HG02588 (cell line): ENCODE measurements around the gene RIPK4.

Experiments
- ATAC-seq: cut with Tn5 transposase; IDR thresholded peaks from one replicate; pipeline ENCODE4 v1.9.1; 2021; ENCODE audit warnings: mild to moderate bottlenecking, moderate library complexity; ENCODE audit not compliant: unreplicated experiment

Gene RIPK4

DNA sequence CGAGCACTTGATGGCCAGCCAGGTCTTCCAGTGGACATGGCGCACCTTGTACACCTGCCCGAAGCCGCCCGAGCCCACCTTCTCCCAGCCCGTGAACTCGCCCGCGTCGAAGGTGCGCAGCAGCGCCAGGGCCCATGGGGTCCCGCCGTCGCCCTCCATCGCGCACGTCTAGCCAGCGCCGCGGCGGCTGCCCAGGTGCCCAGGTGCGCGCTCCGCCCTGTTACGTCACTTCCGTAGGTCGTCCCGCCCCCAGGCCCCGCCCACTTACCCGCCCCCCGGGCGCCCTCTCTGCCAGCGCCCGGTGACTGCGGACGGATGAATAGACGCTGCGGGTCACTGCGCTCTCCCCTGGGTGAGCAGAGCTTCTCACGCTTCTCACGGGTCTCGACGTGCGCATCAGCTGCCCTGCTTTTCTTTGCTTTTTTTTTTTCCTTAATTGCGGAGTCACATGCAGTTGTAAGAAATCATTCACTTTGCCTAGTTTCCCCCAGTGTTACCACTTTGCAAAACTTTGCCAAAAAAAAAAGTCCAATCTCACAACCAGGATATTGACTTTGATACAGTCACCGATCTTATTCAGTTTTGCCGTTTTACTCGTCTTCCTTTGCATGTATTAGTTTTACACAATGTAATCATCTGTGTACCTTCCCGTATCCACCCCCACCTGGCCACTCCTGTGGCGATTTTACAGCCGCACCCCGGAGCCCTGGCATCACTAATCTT, at the start of gene RIPK4:
RIPK4 (minus strand) TSS at position 170 of the 723 bp plus-strand sequence; CDS start at position 159, 11 bp downstream.
- ATAC-seq, result peak; percentile 58

DNA sequence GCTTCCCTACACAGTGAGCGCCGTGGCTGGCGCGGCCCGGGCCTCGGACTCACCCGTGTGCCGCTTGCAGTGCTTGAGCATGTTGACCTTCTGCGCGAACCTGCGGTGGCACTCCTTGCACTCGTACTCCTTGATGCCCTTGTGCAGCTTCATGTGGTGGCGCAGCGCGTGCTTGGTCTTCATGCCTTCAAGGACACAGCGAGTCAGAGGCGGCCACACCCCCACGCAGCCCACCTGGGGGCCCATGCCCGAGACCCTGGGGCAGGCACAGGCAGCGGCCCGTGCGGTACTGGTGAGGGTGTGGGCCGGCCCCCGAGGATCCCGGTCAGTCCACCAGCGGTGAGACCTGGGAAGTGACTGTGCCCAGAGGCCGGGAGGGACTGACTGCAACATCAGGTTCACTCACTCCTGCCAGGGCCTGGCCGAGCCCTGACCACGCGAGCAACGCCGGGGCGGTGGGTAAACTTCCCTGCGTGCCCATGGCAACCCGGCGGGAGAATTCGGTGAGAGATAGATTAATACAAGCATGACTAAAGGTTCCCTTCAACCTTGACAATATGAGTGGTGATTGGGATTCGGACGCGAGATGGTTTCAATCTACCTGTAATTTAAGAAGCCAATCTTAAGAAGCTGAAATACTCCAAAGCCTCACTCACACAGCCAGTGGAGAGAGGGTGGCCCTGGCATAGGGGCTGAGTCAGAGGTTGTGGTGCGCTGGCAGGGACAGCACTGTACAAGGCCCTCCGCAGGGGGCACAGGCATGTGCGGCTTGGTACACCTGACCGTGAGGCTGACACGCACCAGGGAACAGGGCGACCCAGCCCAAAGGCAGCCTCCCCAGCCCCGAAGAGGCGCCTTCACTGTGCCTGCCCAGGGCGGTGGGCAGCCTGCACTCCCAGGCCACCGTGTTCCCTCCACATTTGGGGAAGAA, 49.1 kb upstream of the RIPK4 start:
- ATAC-seq, result no peak

DNA sequence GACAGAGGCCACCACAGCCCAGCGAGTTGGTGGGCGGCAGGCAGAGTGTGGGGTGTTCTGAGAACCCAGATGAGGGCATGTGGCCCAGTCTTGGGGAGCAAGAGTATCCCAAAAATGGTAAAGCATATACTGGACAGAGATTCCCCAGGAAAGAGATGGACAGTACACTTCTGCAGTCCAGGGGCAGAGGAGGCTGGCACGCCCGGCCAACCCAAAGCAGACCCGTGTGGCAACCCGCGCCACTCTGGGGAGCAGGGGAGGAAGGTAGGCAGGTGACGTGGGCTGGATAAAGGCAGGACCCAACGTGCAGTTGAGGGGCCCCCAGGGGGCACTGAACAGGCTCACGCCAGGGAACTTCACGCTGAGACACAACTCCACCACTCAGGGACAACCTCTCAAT, 46.4 kb upstream of the RIPK4 start:
- ATAC-seq, result no peak

DNA sequence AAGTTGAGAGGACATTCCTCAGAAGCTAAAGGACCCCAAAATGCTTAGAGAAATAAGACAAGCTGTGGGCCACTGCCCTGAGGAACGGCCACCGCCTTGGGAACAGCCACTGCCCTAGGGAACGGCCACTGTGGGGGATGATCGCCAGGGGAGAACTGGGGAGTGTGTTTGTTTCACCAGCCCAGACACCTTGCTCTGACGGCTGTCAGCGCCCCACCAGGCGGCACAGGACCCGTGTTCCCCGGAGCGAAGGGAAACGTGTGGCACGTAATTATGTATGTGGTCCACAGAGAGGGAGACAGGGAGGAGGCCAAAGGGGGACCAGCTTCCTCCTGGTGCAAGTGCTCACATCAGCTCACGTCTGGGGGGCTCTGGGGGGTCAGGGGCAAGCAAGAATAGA, 45.8 kb upstream of the RIPK4 start:
- no peak for ATAC-seq

DNA sequence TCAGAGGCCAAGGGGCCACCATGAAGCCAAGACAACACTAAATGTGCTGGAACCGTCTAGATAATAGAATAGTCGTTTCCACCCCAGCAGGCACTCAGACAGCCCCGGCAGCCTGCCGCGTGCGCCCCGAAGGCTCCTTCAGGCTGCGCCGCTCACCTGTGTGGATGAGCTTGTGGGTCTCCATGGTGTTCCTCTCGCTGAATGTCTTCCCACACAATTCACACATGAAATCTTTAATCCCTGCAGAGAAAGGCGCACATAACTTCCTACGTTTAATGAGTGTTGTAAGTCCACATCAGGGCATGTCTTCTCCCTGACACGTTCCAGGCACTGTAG, 43.7 kb upstream of the RIPK4 start:
- ATAC-seq, result no peak

GRCh38 chr21:41809891-41810596, 43.2 kb upstream of the RIPK4 start:
- ATAC-seq, result no peak

- ATAC-seq, result no peak
Measured at GRCh38 chr21:41808846-41809245, 42.0 kb upstream of the RIPK4 start.

- ATAC-seq, result no peak
Measured at GRCh38 chr21:41808094-41808493, 41.2 kb upstream of the RIPK4 start.

DNA sequence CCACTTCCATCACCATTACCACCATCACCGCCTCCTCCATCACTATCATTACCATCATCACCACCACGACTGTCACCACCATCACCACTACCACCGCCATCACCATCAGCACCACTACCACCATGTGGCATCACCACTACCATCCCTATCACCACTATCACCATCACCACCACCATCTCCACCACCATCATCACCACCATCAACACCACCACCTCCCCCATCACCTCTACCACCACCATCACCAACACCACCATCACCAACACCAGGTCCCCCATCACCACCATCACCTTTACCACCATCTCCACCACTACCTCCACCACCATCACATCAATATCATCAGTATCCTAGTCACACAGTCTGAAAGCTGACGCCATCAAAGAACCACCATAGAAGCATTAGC, 39.9 kb upstream of the RIPK4 start:
- ATAC-seq, result no peak

- no peak for ATAC-seq
Measured at GRCh38 chr21:41805643-41806042, 38.8 kb upstream of the RIPK4 start.

GRCh38 chr21:41805038-41805437, 38.2 kb upstream of the RIPK4 start:
- ATAC-seq, result no peak

DNA sequence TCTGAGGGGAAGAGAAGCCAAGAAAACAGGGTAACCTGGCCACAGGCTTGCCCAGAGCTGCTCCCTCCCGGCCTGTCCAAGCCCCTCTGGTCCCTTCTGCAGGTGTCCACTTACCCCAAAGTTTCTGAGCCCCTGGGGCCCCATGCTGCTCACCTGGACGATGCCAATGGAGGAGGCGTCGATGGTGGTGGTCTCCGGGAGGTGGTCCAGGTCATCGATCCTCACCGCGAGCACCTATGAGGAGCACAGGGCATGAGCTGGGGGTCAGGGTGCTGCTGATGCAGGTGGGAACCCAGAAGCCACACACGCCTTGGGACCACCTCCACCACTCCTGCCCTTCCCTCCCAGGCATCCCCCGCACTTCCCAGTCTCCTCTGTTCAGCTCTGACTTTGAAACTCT, 37.5 kb upstream of the RIPK4 start:
- no peak for ATAC-seq

DNA sequence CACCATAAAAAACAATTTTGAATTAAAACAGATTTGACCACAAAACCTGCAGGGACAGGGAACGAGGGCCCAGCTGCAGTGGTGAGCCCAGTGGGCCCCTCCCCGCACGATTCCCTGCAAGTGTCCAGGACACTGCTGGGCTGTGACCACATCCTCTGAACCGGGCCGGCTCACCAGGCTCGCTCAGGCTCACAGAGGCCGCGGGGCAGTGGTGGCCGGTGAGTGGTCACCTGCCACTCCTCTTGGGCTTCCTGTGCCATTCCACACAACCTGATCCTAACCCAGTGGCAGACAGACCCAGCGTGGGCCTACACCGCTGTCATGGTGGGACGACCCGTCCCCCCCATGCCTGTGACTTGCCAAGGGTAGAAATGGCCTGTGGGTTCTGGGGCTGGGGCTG, 36.5 kb upstream of the RIPK4 start:
- no peak for ATAC-seq

DNA sequence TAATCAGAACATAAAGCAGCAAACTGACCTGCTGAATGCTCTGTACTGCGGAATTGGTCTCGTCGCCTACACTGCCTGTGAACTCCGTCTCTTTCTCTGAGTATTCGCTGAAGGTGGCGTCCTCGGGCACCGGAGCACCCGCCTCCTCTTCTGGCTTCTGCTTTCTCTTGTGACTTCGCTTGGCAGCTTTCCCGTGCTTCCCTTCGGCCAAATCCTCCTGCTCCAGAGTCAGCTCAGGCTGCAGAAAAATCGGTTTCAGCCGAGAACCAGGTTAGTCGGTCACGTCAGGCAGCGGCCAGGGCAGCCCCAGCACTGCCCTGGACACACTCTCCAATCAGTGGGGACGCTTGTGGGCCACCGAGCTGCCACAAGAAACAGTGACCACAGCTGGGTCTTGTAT, 35.8 kb upstream of the RIPK4 start:
- no peak for ATAC-seq

DNA sequence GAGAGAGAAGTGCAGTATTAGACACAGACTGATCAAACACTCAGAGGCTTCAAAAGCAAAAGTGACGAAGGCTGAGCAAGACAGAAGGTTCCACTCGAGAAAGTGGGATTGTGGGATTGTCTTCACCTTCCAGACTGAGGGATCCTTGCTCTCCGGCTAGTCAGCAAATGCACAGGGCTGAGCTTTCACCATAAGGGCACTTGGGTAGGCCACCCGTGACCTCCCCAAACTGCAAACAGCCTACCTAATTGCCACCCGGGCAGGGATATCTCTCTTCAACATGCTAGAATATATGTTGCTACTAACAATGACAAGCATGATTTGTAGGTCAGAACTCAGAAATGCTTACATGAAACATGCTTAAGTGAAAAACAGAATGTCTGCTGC, 35.3 kb upstream of the RIPK4 start:
- no peak for ATAC-seq

DNA sequence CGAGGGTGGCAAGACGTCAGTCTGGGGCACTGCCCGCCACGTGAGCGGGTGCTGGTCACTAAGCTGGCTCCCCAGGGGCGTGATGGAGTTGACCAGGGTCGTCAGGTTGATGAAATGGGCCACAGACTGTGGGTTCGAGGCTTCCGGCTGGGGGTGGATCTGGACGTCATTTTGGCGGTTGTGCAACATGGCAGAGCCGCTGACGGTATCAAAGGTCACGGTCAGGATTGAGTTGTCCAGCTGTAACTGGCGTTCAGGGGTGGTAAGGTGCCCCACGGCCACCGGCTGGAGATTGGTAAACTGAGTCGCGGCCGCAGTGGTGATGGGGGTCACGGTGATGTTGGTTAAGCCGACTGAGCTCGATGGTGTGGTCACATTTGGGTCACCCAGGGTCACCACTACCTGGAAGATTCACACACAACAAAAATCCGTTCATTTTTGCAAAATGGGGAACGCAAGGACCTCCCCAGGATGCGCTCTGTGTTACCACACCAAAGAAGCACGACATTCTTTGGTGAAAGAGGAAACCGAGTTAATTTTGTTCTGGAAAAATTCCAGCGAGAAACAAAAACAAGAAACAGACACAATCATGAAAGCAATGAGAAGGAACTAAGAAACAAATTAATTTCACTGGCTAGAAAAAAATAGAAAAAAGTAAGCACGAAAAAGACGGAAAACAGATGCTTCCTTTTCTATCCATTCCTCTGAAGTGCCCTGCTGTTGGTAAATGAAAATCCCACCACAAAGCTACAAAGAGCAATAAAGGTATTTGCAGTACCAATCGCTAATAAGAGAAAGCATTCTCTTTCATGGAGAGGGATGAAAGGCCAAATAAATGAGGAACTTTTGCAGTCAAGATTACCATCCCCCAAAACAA, 34.7 kb upstream of the RIPK4 start:
- no peak for ATAC-seq

DNA sequence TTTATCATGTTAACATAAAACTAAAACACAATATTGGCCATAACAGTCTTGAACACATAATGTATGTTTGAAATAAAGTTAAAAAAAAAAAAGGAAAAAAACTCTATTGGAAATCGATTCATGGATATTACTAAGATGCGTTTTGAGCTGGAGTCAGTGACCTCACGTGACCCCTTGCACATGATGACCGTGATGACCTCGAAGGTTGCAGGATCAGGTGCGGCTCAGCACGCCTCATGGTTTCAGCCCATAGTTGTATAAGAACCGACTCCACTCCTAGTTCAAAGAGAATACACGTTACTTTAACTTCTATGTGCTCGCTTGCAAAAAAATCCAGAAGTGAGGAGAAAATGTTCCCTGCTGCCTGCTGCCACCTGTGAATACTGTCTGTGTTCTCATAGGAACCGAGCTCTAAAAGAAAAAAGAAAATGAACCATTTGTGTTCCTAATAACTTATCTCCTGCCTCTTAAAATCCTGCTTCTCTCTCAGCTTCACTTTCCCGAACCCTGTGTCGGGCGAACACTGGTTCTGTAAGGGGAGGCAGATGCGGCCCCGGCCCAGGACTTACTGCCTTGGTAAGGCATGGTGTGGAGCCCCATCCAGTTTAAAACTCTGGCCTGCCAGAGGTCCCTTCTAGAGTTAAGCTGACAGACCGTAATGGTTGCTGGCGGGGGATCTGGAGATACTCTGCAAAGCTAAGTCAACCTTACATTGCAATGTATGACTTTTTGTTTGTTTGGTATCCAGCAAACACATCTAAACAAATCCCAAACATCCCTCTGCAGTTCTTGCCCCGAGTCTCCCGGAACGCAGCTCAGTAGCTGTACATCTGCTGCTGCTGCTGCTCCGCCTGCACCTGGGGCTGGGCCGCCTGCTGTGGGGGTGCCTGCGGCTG, 33.8 kb upstream of the RIPK4 start:
- no peak for ATAC-seq

DNA sequence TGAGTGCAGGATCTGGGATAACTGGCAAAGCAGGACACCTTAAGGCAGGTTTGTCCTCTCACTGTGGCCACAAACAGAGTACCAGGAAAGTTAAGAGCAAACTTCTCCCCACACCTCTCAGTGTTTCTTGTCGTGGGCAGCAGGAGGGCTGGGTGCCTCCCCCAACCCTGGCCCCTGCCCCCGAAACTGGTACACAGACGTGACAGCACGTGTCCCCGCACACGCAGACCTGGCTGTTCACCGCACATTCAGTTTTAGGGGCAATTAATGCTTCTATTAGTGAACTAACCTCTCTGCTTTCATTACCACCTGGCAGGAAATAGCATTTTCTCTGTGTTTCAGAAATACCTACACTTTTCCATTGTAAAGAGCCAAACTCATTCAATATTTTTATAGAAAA, 32.9 kb upstream of the RIPK4 start:
- ATAC-seq, result no peak

- no peak for ATAC-seq
Measured at GRCh38 chr21:41798326-41798725, 31.5 kb upstream of the RIPK4 start.
